Activated gamma-delta T cell (primary cell): ENCODE results near the gene FAM167B.
"Not testable (repeated sequence)": the region's sequence is repeated elsewhere in the genome, so short reads cannot be mapped to it uniquely, and the experiment has no call there.

ENCODE experiments used
- DNase-seq: peaks from one replicate; lab custom pipeline; 2025; lab: John Stamatoyannopoulos, UW

Gene FAM167B

DNA sequence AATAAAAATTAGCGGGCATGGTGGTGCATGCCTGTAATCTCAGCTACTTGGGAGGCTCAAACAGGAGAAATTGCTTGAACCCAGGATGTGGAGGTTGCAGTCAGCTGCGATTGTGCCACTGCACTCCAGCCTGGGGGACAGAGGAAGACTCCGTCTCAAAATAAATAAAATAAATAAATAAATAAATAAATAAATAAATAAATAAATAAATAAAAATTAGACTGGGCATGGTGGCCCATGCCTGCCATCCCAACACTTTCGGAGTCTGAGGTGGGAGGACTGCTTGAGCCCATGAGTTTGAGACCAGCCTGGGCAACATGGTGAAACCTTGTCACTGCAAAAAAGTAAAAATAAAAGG is 16.2 kb downstream of the FAM167B start:
- DNase-seq, result not testable (repeated sequence)

DNA sequence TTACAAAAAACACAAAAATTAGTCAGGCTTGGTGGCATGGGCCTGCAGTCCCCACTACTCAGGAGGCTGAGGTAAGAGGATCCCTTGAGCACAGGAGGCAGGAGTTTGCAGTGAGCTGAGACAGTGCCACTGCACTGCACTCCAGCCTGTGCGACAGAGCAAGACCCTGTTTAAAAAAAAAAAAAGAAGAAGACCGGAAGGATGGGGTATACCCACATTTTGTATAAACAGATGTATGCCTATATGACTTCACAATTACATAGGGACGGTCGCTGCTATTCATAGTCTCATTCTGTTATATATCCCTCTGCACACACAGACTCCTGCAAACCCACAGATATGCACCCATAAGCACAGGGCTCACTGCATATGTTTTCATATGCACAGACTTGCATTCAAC is 16.7 kb downstream of the FAM167B start:
- DNase-seq, result no peak

DNA sequence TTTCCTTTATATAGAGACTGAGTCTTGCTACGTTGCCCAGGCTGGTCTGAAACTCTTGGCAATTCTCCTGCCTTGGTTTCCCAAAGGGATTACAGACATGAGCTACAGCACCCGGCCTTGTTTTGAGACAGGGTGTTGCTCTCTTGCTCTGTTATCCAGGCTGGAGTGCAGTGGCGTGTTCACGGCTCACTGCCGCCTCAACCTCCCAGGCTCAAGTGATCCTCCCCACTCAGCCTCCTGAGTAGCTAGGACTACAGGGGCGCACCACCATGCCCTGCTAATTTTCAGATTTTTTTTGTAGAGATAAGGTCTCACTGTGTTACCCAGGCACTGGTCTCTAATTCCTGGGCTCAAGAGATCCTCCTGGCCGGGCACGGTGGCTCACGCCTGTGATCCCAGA is 18.8 kb downstream of the FAM167B start:
- DNase-seq, result no peak

DNA sequence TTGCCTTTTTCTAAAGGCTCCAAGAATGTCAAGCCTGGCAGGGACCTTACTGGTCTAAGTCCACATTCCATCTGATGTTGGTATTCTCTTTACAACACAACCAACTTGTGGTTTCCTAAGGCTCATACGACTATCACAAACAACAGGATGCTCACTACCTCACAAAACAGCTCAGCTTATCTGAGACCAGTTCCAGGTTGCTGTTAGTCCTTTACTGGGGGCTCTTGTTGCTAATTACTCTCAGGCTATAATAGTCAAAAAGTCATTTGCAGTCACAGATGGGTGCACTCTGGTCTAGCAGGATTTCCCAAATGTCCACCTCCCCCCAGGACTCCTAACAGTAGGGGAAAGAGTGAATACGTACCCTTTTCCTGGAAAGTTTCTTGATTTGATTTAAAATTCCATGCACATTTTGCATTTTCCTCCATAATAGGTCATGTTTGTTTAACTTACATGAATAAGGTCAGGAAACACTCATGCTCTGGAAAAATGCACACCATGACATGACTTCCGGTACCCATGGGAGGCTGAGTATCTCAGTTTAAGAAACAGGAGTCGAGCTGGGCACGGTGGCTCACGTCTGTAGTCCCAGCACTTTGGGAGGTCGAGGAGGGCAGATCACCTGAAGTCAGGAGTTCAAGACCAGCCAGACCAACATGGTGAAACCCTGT is 20.0 kb downstream of the FAM167B start:
- no peak for DNase-seq

DNA sequence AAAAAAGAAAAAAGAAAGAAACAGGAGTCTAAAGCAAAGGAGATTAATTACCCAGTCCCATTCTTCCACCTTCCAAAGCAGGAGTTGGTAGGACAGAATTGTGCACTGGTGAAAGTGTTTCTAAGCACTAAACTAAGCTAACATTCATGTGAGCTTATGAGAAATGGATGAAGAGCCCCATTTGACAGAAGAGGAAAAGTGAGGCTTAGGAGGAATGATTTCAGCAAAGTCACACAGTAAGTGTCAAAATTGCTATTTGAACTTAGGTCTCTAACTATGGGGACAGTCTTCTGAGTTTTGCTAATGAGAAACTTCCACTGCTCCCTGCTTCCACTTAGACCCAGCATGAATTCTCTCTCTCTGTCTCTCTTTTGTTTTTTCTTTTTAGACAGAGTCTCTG is 22.7 kb downstream of the FAM167B start:
- DNase-seq, result no peak

DNA sequence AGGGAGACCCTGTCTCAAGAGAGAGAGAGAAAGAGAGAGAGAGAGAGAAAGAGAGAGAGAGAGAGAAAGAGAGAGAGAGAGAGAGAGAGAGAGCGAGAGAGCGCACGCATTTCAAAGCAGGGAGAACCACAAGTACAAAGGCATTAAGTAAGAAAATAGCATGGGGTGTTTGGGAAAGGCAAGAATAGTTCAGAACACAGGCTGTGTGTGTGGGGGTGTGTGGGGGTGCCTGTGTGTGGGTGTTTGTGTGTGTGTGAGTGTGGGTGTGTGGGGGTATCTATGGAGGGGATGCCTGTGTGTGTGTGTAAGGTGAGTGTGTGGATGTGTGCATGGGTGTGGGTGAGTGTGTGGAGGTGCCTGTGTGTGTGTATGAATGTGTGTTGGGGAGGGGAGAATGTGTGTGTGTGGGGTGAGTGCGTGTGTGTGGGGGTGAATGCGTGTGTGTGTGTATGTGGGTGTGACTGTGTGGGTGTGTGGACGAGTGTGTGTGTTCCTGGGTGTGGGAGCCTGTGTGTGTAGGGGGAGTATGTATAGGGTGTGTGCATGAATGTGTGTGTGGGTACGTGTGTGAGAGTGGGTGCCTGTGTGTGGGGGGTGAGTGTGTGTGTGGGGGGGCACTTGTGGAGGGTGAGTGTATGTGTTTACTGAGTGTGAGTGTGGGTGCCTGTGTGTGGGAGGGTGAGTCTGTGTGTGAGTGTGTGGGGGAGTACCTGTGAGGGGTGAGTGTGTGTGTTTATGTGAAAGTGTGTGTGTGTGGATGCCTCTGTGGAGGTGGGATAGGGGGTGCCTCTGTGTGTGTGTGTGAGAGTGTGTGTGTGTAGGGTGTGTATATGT is 25.8 kb downstream of the FAM167B start:
- no peak for DNase-seq

DNA sequence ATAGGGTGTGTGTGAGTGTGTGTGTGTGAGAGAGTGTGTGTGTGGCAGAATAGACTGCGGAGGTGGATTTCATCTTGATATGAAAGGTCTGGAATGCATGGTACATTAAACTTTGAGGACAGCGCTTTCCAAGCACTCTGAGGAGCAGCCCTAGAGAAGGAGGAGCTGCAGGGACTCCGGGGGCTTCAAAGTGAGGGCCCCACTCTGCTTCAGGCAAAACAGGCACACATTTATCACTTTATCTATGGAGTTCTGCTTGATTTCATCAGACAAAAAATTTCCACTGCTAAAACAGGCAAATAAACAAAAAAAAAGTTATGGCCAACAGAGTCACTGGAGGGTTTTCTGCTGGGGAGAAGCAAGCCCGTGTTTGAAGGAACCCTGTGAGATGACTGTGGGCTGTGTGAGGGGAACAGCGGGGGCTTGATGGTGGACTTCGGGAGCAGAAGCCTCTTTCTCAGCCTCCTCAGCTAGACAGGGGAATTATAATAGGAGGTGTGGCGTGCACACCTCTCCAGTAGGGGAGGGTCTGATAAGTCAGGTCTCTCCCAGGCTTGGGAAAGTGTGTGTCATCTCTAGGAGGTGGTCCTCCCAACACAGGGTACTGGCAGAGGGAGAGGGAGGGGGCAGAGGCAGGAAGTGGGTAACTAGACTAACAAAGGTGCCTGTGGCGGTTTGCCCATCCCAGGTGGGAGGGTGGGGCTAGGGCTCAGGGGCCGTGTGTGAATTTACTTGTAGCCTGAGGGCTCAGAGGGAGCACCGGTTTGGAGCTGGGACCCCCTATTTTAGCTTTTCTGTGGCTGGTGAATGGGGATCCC is 26.6 kb downstream of the FAM167B start:
- DNase-seq, result no peak

DNA sequence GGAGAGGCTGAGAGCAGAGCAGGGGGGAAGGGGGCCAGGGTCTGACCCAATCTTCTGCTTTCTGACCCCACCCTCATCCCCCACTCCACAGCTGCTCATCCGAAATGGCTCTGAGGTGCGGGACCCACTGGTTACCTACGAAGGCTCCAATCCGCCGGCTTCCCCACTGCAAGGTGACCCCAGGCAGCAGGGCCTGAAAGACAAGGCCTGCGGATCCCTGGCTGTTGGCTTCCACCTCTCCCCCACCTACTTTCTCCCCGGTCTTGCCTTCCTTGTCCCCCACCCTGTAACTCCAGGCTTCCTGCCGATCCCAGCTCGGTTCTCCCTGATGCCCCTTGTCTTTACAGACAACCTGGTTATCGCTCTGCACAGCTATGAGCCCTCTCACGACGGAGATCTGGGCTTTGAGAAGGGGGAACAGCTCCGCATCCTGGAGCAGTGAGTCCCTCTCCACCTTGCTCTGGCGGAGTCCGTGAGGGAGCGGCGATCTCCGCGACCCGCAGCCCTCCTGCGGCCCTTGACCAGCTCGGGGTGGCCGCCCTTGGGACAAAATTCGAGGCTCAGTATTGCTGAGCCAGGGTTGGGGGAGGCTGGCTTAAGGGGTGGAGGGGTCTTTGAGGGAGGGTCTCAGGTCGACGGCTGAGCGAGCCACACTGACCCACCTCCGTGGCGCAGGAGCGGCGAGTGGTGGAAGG is 27.8 kb downstream of the FAM167B start:
- no peak for DNase-seq

DNA sequence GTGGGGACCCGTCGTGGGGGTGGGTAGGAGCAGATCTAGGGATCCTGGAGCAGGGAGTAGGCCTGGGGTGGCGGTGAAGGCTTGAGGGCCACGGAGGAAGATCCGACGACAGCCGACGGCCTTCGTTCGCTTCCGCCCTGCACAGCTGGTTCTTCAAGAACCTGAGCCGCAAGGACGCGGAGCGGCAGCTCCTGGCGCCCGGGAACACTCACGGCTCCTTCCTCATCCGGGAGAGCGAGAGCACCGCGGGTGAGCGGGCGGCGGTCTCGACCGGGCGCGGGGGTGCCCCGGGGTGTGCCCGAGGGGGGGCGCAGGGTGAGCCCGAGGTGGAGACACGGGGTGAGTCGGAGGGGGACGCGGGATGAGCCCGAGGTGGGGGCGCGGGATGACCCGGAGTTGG is 28.4 kb downstream of the FAM167B start:
- DNase-seq, result no peak

DNA sequence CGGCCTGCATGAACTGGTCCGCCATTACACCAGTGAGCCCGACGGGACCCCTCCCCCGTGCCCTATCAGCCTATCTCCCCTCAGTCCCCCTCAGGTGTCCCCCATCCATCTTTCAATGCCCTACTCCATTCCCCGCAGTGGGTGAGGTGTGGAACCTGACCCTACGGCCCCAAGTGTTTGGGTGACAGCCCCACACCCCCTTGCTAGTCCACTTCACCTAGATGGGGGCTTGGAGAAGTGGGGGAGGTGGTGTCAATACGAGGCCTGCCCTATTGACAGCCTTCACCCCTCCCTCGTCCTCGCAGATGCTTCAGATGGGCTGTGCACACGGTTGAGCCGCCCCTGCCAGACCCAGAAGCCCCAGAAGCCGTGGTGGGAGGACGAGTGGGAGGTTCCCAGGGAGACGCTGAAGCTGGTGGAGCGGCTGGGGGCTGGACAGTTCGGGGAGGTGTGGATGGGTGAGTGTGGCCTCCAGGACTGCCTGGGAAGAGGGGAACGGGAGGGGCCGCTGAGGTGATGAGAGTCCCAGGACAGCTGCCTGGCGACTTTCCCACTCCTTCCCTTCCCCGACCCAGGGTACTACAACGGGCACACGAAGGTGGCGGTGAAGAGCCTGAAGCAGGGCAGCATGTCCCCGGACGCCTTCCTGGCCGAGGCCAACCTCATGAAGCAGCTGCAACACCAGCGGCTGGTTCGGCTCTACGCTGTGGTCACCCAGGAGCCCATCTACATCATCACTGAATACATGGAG is 29.2 kb downstream of the FAM167B start:
- no peak for DNase-seq

DNA sequence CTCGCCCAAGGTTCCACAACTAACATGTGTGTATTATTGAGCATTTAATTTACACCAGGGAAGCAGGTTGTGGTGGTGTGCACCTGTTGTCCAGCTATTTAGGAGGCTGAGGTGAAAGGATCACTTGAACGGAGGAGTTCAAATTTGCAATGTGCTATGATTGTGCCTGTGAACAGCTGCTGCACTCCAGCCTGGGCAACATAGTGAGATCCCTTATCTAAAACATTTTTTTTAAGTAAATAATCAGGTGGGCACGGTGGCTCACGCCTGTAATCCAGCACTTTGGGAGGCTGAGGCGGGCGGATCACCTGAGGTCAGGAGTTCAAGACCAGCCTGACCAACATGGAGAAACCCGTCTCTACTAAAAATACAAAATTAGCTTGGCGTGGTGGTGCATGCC is 37.8 kb downstream of the FAM167B start:
- not testable (repeated sequence) for DNase-seq

DNA sequence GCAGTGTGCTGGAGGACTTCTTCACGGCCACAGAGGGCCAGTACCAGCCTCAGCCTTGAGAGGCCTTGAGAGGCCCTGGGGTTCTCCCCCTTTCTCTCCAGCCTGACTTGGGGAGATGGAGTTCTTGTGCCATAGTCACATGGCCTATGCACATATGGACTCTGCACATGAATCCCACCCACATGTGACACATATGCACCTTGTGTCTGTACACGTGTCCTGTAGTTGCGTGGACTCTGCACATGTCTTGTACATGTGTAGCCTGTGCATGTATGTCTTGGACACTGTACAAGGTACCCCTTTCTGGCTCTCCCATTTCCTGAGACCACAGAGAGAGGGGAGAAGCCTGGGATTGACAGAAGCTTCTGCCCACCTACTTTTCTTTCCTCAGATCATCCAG is 38.6 kb downstream of the FAM167B start:
- no peak for DNase-seq

DNA sequence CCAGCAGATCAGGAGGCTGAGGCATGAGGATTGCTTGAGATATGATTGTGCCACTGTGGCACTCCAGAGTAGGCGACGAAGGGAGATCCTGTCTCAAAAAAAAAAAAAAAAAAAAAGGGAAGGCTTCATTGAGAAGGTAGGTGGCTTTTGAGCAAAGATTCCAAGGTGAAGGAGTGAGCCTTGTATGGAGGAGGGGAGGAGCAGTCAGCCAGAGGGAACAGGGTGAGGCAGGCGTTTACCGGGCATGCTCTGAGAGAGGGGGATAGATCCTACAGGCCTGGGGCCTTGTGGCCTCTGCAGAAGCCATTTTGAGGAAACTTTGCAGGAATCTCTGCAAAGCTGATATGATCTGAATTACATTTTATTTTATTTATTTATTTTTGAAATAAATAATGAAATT is 39.7 kb downstream of the FAM167B start:
- no peak for DNase-seq

DNA sequence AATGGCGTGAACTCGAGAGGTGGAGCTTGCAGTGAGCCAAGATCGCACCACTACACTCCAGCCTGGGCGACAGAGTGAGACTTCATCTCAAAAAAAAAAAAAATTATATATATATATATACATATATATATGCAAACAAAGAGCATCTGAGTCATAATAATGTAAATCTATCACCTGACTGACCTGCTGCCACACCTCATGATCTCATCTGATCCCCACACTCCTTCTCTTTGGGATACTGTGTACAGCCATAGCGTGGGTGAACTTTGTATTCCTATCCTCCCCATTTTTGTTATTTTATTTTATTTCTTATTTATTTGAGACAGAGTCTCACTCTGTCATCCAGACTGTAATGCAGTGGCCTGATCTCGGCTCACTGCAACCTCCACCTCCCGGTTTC is 42.2 kb downstream of the FAM167B start:
- no peak for DNase-seq

DNA sequence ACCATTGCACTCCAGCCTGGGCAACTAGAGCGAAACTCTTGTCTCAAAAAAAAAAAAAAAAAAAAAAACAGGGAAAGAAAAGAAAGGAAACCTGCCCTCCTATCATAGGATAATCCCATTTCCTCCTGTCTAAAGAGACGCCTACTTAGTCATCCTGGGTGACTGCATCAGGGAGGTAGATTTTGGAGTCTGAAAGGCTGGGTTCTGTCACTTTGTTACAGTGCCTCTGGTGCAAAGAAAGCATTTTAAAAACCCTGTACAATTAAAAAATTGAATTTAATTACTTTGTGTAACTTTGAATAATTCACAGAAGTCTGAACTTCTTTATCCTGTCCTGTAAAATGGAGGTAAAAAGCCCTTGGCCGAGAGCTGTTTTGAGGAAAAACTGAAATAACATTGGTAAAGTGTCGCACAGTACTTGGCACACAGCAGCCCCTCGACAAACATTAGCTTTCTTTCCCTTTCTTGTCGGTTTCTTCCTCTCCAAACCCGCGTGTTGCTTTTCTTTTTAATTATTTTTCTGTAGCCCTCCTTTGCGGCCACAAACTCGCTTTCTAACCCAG is 44.2 kb downstream of the FAM167B start:
- DNase-seq, result no peak

DNA sequence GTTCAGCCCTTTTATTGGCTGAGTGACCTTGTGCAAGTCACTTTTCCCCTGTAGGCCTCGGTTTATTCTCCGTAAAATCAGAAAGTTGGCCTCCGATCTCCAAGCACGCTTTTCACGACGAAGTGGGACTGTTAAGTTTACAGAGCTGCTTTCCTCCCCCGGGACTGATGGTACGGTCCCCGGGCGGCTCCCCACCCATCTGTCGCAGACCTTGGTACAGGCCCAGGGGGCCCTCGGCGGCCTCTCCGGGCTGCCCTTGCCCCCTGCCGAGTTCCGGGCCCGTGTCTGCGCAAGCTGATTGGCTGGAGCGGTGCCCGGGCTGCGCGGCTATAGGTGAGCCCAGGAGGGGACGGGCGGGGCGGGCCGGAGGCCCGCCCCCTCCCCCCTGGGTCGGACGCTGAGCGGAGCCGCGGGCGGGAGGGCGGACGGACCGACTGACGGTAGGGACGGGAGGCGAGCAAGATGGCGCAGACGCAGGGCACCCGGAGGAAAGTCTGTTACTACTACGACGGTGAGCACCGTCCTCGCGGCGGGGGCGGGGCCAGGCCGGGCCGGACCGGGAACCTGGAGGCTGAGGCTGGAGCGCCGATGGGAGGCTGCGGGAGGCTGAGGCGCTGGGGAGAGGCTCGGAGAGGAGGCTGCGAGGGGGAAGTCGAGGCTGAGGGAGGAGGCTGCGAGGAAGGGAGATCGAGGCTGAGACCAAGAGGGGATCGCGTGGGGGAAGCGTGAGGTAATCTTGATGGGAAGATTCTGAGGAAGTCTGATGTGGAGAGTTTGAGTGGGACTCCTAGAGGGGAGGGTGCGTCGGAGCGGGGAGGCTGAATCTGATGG is 44.9 kb downstream of the FAM167B start, which contains the start of gene HDAC1:
Gene HDAC1, plus strand, starts transcription at position 376 of the 831 bp plus-strand sequence. Its CDS starts 87 bp downstream, at position 463.
- DNase-seq, result peak; percentile 98

DNA sequence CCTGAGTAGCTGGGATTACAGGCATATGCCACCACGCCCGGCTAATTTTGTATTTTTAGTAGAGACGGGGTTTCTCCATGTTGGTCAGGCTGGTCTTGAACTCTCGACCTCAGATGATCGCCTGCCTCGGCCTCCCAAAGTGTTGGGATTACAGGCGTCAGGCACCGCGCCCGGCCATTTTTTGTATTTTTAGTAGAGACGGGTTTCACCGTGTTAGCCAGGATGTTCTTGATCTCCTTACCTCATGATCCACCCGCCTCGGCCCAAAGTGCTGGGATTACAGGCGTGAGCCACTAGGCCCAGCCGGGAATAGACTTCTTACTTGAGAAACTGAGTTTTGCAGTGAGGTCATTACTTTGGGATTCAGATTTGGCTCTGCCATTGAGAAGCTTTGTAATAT is 51.2 kb downstream of the FAM167B start:
- DNase-seq, result not testable (repeated sequence)
